GM19238 (cell line): ENCODE data around the gene ASPSCR1.

Source experiments
- DNase-seq: peaks from one replicate; pipeline ENCODE4 v3.0.0; 2011; ENCODE audit warnings: low spot score; ENCODE audit not compliant: insufficient read length

Gene ASPSCR1

DNA sequence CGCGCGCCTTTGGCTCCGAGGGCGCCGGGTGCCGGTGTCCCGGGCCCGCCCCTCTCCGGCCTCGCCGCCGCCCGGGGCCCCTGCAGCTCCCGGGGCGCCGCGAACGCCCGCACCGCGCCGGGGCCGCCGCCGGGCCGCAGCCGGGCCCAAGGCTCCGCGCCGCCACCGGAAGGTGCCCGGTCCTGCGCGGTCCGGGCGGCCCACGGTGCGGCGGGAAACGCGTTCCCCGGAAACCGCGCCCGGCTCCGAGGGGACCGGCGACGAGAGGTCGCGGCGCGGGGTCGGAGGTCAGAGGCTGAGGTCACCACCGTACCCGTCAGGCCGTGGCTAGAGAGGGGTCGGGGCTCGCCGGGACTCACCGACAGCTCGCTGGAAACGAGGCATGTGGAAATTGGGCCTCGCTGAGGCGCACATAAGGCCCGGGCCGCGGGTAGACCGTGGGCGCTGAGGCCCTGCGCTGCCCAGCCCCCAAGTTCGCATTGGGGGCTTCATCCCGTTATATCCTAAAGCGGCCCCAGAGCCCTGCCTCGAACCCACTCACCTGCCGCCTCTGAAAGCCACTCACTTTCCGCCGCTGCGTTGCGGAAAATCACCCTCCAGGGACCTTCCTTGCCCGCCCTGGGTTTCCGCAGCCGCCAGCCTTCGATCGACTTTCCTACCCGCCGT, 88.3 kb downstream of the ASPSCR1 start, which contains the start of gene DUS1L:
TSS of gene DUS1L (minus strand) at position 167 of the 666 bp plus-strand sequence. CDS start 745 bp downstream, outside the sequence.
- peak; percentile 92 for DNase-seq
